Testis (tissue), 3 donors: Measurements from ENCODE around the gene POMT2. TPM values are rescaled to one million over a fixed set of nuclear protein-coding genes. Genes with fewer than 3 reads are reported as not detected.

Experiments used
- DNase-seq: peaks from one replicate; pipeline ENCODE4 v3.0.0-alpha.2; 2019
- H3K27ac ChIP-seq, 2 donors: fragments of 200-600 bp; sonication (generic); one replicate each; pipeline ENCODE4 v1.5.1; 2019
- H3K27me3 ChIP-seq: fragments of 200-600 bp; sonication (generic); one replicate; pipeline ENCODE4 v1.5.1; 2019
- H3K36me3 ChIP-seq: fragments of 200-600 bp; sonication (generic); one replicate; pipeline ENCODE4 v1.5.1; 2017; ENCODE audit warnings: low read depth; ENCODE audit errors: missing control alignments
- H3K4me1 ChIP-seq: fragments of 200-600 bp; sonication (generic); one replicate; pipeline ENCODE4 v1.5.1; 2019
- H3K4me3 ChIP-seq, 2 donors: fragments of 200-600 bp; sonication (generic); one replicate each; pipeline ENCODE4 v1.5.1; 2017 to 2019
- H3K9me3 ChIP-seq: fragments of 200-600 bp; sonication (generic); one replicate; pipeline ENCODE4 v1.5.1; 2017
- CTCF ChIP-seq, 3 experiments: fragments of 450-650 bp in 2 of 3; fragments of 200-600 bp in 1 of 3; sonication (generic) in 1 of 3; IDR thresholded peaks; one replicate each; pipeline ENCODE4 v1.5.1; 2016 to 2019; ENCODE audit warnings: antibody characterized with exemption in 3 of 3, mild to moderate bottlenecking in 2 of 3, moderate library complexity in 1 of 3
- POLR2A ChIP-seq: fragments of 450-650 bp; IDR thresholded peaks from one replicate; pipeline ENCODE4 v1.6.1; 2017; ENCODE audit warnings: antibody characterized with exemption, mild to moderate bottlenecking, moderate library complexity
- WGBS, 2 donors: methylation state at CpG; one replicate each; pipeline ENCODE4 v1.1.5; 2018; 5-methylcytosine and 5-hydroxymethylcytosine counted together
- intact Hi-C: fragments of 100-400 bp; cut with DNase I; formaldehyde crosslinking; loops from one replicate; pipeline ENCODE4 v1.15.1; 2023; ENCODE audit warnings: low total_unique reads
- polyA plus RNA-seq: library from polyadenylated mRNA; stranded (reverse); fragments of 350-450 nt; fragmentation: Illumina TruSeq; extraction: RNeasy Lipid Tissue Mini Kit (QIAGEN cat#74804); gene quantifications from one replicate; pipeline ENCODE4 v1.2.3, GENCODE V29; 2014; ENCODE audit warnings: low read depth, low replicate concordance; ENCODE audit not compliant: insufficient read depth
- total RNA-seq, 2 donors: library from RNA; depleted of rRNA; stranded (reverse); fragments of >200 nt; gene quantifications; one replicate each; pipeline ENCODE4 v1.2.3, GENCODE V29; 2016

The POMT2 gene
- total and polyA plus RNA-seq, 3 donors from 2014 or later, result 108 to 162 (median 127) TPM

GRCh38 chr14:77279719-77280118, 41.0 kb downstream of the POMT2 start:
- peak overlapping the region in 1 of 2 donors; percentile 56 for H3K27ac ChIP-seq
- no peaks in the 10 kb centered on the region for H3K36me3 ChIP-seq
- TF ChIP-seq POLR2A (no peak), CTCF (IDR thresholded peaks at IDR 0.05) (no peak)
- H3K4me1 ChIP-seq, result no peaks in the 10 kb centered on the region
- WGBS, 2 donors, result 89 to 100% methylated on average over 3 to 13 of the region's 13 CpGs
- intact Hi-C loops, result no loop called here
- H3K4me3 ChIP-seq, result no peak overlapping the region
- H3K9me3 ChIP-seq, result no peaks in the 10 kb centered on the region
- DNase-seq, result no peak
- no peaks in the 10 kb centered on the region for H3K27me3 ChIP-seq

GRCh38 chr14:77278461-77279230, 42.0 kb downstream of the POMT2 start:
- Histone ChIP-seq H3K27me3 (no peaks in the 10 kb centered on the region), H3K27ac (no peak overlapping the region), H3K9me3 (no peaks in the 10 kb centered on the region), H3K4me3 (no peak overlapping the region), H3K36me3 (no peaks in the 10 kb centered on the region), H3K4me1 (no peaks in the 10 kb centered on the region)
- WGBS, 2 donors, result 77 to 85% methylated on average over 12 to 14 of the region's 14 CpGs
- intact Hi-C loops, result no loop called here
- TF ChIP-seq POLR2A, result no peak
- TF ChIP-seq CTCF (IDR thresholded peaks at IDR 0.05), result peak in 1 of 3 experiments; percentile 17
- DNase-seq, result peak; percentile 79

- intact Hi-C loops, result no loop called here
- no peak overlapping the region for H3K4me3 ChIP-seq
- H3K27ac ChIP-seq, result no peak overlapping the region
- WGBS, 2 donors, result 78 to 83% methylated on average over 10 to 12 of the region's 12 CpGs
- TF ChIP-seq CTCF (IDR thresholded peaks at IDR 0.05), result no peak
- no peak for TF ChIP-seq POLR2A
- H3K36me3 ChIP-seq, result no peaks in the 10 kb centered on the region
- no peaks in the 10 kb centered on the region for H3K27me3 ChIP-seq
- H3K4me1 ChIP-seq, result no peaks in the 10 kb centered on the region
- H3K9me3 ChIP-seq, result no peaks in the 10 kb centered on the region
- no peak for DNase-seq
These were observed 43.7 kb downstream of the POMT2 start for GRCh38 chr14:77276959-77277358.

GRCh38 chr14:77276295-77276935, 44.3 kb downstream of the POMT2 start:
- no peak for TF ChIP-seq CTCF (IDR thresholded peaks at IDR 0.05)
- TF ChIP-seq POLR2A, result no peak

More at GRCh38 chr14:77276295-77276935, 44.3 kb downstream of the POMT2 start:
- Histone ChIP-seq H3K4me3 (no peak overlapping the region), H3K27ac (no peak overlapping the region), H3K36me3 (no peaks in the 10 kb centered on the region), H3K9me3 (no peaks in the 10 kb centered on the region), H3K4me1 (no peaks in the 10 kb centered on the region), H3K27me3 (no peaks in the 10 kb centered on the region)
- 84 to 93% methylated on average over 9 to 15 of the region's 15 CpGs for WGBS, 2 donors
- intact Hi-C loops, result no loop called here
- DNase-seq, result no peak
